CD4-positive, alpha-beta T cell treated with Interleukin-4 for 1 hour (primary cell): Measurements from ENCODE around the gene HACD2.
"Not testable (repeated sequence)": the region's sequence is repeated elsewhere in the genome, so short reads cannot be mapped to it uniquely, and the experiment has no call there.

Experiments
- DNase-seq, 2 donors: peaks; one replicate each; pipeline ENCODE4 v3.0.0-alpha.2; 2020 to 2022

HACD2 gene

DNA sequence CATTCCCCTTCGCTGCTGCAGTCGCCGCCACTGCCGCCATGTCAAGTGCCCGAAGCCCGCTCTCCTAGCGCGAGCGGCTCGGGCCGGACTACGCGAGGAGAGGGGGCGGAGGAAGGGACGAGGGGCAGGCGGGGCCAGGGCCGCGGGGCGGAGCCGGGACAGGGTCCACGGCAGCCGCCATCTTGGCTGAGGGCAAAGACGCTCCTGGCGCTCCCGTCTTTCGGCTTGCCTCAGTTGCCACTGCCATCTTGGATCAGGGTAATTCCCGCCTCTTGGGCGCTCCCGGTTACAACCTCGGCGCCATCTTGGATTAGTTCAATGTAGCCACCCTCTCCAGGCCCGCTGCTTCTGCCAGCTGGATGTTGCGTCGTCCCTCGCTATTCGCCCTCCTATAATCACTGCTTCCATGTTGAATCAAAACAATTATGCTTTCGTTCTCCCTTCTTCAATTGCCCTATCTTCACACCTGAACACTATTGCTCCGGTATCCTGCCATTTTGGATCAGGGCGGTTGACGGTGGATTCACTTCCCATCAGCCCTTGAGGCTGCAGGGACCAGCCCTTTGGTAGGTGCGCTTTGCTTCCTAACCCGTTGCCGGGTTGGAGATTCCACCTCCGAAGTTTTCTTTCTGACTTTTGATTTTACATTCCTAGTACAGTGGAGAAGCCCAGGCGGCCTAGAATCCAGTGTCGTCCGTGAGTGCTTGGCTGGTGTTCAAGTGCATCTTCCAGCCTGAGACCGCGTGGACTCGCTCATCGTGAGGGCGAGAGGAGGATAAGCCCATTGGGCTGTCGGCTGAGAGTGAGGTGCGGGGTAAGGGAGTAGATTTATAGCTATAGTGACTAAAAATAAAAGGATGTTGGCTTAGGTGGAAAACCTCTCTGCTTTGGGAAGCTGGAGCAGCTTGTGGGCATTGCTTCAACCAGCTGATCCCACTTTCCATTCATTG is at the start of gene HACD2:
HACD2 (minus strand) TSS at position 66 of the 950 bp plus-strand sequence; CDS start at position 40, 26 bp downstream.
- peak; percentile 96 for DNase-seq

- no peak for DNase-seq
These were observed 49.5 kb upstream of the HACD2 start for GRCh38 chr3:123634149-123635051.

DNA sequence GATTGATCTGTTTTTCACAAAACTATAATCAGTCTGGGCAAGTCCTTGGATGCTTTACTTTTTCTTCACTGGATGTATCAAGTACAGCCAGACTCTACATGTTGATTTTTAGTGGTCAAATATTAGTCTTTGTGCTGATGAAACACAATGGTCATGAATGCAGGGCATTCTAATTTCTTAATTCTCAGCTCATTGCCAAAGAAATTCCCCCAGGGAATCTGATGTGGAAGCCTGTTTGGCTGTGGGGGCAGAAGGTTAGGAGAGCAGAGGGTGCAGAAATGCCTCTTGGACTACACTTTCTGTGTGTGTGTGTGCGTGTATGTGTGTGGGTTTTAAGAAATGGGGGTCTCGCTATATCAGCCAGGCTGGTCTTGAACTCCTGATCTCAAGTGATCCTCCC is 48.7 kb upstream of the HACD2 start:
- no peak for DNase-seq

DNA sequence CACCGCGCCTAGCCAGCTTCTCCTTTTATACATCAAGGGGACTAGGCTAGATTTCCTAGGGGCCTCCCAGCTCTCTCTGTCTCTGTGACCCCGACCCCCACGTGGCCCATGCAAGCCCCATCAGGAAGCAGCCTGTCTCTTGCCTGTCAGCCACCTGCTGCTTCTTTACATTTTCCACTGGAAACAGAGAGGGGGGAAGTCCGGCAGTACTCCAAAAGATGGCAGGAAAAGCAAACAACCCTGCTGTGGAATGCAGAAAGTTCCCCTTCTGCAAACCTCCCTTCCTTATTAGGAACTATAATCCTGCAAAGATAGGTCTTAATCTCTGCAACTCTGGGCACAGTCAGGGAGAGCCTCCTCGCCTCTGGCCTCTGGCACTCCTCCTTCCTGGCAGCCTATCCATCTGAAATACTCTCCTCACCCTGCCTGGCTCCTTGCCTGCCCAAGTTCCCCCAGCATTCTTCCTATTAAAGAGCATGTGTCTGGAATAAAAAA is 47.4 kb upstream of the HACD2 start:
- no peak for DNase-seq

DNA sequence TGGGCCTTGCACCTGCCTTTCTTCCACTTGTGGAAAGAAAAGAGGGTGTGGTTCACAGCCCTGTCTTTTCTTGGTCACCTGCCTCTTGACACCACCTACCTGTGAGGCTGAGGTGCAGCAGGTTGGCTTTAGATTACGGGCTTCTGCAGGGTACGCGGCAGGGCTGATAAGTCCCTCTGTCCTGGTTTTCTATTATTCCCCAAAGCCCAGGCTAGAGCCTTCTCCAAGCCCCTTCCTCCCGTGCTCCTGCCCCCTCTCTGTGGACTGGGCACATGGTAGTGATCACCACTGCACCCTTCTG is 44.8 kb upstream of the HACD2 start:
- no peak for DNase-seq

GRCh38 chr3:123628996-123629746 is 44.3 kb upstream of the HACD2 start:
- no peak for DNase-seq

DNA sequence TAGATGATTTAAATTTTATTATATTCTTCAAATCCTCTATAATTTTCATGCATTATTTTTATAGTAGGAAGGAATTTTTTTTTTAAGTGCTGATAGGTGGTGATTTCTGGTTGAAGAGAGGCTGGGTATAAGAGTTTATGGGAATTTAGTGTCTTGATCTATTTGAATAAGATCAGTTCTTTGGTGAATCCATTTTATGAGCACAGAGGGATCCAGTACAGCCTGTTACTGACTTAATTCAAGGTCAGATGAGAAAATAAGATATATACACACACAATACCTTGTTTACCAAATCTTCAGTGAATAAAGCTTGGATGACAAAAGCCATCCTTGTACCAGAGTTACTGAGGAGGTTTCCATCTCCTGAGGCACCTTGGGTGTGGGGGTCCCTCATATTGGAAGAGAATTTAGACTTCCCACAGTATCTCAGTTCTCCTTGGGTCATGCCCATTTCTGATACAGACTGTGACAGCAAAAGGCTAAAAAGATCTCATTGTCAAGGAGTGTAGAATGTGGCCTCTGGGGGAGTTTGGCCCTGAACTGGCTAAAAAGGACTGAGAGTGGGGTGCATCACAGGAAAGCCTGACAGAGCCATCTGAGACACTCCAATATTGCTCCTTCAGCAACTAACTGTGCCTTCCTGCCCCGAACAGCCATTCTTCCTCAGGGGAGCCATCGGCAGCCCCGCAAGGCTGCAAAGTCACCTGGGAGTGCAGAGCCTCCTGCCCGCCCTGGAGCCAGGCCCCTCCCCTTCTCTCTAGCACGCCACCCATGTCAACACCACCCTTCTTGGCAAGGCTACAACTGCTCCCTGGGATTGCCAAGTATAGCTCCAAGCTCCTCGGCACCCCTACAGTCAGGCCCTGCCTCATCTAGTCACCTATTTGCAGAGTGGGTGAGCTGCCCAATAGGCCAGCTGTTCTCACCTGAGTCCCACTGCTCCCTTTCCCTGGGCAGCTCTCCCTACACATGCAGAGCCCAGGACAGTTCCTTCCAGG is 43.1 kb upstream of the HACD2 start:
- no peak for DNase-seq

DNA sequence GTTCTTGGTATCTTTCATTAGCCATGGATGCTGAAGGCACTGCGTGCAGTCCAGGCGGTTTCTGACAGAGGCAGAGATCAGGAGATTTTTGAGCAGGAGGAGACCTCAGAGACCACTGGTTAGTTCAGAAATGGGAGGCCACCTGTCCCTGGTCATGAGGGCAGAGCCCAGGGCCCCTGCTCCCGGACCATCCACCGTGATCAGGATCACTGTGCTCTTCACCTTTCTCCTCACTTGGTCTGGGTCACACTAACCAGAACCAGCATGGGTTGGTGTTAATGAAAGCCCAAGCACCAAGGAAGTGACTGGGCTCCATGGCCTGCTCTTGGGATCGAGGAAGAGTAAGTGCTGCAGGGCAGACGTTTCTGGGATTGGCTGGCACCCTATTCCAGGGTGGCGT is 42.0 kb upstream of the HACD2 start:
- no peak for DNase-seq

- DNase-seq = no peak
These were observed 39.4 kb upstream of the HACD2 start for GRCh38 chr3:123624302-123624701.

DNA sequence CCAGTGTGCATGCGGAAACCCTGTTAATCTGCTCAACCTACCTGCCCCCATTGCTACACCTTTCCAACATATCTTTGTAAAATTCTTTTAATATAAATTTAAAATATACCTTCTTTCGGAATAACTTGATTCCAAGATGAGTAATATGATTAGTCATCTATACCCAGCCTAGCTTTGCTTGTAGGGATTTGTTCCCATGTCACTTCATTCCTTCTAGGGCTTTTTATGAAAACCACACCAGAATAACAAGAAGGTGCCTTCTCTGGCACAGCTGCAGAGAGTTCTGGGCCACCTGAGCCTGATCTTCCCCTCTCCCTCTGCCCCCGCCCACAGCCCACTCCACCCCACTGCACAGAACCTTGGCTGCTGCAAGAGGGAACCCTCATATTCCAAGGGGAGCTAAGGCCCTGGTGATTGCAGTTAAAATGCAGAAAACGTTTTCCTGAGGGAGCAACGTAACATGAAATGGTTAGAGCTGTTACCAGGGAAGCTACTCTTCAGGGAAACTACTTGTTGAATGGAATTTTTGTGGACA is 38.6 kb upstream of the HACD2 start:
- no peak for DNase-seq

DNA sequence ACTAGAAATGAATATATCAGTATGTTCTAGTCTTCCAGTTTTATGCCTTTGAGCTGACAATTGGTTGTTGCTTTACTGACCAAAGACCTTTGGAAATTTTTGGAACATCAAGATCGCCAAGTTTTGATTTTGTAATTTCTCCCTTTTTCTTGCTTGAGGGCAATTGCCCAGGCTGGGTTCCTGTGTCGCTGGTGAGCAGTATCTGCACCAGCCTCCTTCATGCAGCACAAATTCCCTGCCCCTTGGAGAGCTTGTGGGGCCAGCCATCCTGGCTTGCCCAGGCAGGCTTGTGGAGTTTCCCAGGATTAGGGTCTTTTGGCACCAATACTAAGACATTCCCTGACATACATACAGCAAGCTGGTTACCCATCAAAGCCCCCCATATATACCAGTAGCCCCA is 37.9 kb upstream of the HACD2 start:
- no peak for DNase-seq

DNA sequence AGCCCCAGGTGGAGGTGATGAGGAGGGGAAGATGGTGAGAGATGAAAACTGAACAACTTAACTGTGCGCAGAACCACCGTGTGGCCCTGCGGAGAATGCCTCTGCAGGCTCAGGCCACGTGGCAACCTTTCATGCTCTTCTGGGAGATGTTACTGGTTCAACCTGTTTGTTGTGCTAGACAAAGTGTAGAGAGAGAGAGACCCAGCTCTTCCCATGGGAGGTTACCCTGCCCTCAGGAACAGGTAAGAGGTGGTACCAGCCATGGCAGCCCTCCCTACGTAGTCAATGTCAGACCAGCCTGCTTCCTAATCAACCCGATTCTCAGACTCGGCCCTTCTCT is 37.0 kb upstream of the HACD2 start:
- no peak for DNase-seq

GRCh38 chr3:123621186-123621849 is 36.5 kb upstream of the HACD2 start:
- no peak for DNase-seq

GRCh38 chr3:123620343-123620742 is 35.5 kb upstream of the HACD2 start:
- no peak for DNase-seq

DNA sequence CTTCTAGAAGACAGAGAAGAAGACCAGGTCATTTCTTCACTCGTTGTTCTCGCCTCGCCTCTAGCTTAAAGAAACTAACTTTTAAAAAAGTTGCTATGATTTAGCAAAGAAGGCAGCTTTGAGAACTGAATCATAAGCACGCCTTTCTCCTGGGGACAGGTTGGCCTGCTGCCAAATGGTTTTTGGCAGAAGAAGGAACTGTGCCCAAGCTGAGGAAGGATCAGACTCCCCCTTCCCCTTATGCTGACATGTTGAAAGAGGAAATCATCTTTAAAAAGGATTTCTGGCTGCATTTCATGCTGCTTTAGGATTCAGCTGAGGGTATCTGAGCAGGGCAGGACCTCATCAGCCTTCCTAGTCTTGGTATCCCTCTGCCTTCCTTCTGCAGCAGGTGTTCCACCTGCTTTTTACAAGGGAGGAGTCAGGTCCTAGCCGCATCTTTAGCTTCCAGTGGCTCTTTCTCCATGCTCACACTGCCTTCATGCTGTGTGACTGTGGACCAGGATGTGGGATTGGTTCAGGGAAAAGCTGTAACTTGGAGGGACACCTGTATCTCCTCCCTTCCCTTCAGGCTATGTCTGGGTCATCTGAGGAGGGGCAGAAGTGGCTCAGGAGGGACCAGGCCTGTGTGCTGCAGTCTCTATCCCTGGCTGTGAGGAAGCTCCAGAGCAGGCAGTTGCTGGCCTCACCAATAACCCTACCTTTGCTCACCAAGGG is 34.1 kb upstream of the HACD2 start:
- DNase-seq = peak; percentile 20 to 67

- no peak for DNase-seq
These were observed 33.3 kb upstream of the HACD2 start for GRCh38 chr3:123618076-123618708.

DNA sequence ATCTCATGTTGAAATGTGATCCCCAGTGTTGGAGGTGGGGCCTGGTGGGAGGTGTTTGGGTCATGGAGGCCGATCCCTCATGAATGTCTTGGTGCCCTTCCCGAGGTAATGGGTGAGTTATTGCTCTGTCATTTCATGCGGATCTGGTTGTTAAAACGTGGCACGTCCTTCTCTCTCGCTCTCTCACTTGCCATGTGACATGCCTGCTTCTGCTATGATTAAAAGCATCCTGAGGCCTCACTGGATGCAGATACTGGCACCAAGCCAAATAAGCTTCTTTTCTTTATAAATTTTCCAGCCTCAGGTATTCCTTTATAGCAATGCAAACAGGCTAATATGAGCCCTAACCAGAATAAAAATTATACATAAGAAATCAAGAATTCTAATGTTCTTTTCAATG is 31.7 kb upstream of the HACD2 start:
- DNase-seq = no peak

- DNase-seq = no peak
These were observed 28.7 kb upstream of the HACD2 start for GRCh38 chr3:123613543-123613942.

DNA sequence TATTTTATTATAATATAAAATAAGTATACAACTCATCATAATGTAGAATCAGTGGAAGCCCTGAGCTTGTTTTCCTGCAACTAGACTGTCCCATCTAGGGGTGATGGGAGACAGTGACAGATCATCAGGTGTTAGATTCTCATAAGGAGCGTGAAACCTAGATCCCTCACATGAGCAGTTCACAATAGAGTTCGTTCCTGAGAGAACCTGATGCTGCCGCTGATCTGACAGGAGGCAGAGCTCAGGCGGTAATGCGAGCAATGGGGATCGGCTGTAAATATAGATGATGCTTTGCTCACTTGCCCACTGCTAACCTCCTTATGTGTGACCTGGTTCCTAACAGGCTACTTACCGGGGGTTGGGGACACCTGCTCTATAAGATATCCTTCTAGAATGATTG is 26.8 kb upstream of the HACD2 start:
- not testable (repeated sequence) for DNase-seq

DNA sequence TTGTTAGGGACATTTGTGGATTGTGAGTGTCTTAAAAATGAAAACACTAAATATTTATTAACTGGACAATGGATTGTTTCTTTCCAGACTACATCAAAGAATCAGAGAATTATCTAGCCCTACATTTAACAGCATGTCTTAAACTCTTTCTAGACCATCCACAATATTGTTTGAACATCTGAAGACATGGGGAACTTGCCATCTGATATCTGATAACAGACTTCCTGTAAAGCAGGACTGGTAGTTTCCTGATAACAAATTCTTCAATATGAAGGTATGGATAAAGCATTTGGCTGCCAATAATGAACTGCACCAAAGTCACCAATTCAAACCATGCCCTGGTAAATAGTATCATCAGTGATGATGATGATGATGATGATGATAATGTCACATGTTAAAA is 26.2 kb upstream of the HACD2 start:
- no peak for DNase-seq
